Measurements from ENCODE around the gene GRK5. TPM values are rescaled to one million over a fixed set of nuclear protein-coding genes. Genes with fewer than 3 reads are reported as not detected.

GRK5 gene
- total RNA-seq, 1 experiment from 2014 or later = 58.2 TPM

DNA sequence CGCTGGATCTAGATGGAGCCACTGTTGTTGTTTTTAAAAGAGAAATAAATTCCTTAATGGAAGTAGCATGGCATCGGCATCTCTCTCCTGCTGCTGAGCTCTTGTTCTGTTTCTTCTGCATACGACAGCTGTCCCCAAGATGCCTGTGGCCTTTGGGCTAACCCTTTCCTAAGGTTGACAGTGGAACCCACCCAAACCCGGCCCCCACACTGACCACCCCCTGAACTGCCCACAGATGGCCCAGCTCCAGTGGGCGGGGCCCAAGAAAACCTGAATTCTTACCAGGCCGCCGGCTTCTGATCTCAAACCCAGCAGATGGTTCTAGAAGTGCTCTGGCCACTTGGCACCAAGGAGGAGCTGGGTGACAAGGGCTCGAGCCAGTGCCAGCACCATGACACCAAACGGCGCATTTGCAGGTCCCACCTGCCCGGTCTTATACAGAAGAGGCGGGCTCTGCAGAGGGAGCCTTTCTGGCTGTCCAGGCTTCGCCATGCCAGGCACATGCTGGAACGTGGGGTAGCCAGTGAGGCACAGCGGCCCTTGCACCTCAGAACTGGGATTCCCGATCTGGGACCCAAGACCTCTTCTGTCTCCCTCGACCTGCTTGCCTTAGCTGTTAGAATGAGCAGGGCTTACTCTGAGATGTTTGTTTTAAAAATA is 252.4 kb downstream of the GRK5 start:
- ChIA-PET POLR2A (ENCODE audit: low non-redundant PET) (no interaction called here), CTCF (no interaction called here)
- Histone ChIP-seq H3K27ac (ENCODE audit: low read depth, low read length, poor library complexity, severe bottlenecking) (no peak overlapping the region), H3K27me3 (replicated peaks; ENCODE audit: insufficient read depth, low read depth, low read length, poor library complexity) (no peaks in the 10 kb centered on the region), H3K36me3 (ENCODE audit: insufficient read depth, low read length, poor library complexity, severe bottlenecking) (peaks cover 3% of the 10 kb centered on the region), H3K9me3 (ENCODE audit: low read depth, low read length, poor library complexity, severe bottlenecking) (no peaks in the 10 kb centered on the region), H3K4me3 (ENCODE audit: low read depth, low read length, poor library complexity, severe bottlenecking) (no peak overlapping the region), H3K4me1 (ENCODE audit: insufficient read depth, low read length, poor library complexity, severe bottlenecking) (no peaks in the 10 kb centered on the region)
- BruUV-seq (replicated peaks) = no TSS peak
- TF ChIP-seq, protein P1, sequence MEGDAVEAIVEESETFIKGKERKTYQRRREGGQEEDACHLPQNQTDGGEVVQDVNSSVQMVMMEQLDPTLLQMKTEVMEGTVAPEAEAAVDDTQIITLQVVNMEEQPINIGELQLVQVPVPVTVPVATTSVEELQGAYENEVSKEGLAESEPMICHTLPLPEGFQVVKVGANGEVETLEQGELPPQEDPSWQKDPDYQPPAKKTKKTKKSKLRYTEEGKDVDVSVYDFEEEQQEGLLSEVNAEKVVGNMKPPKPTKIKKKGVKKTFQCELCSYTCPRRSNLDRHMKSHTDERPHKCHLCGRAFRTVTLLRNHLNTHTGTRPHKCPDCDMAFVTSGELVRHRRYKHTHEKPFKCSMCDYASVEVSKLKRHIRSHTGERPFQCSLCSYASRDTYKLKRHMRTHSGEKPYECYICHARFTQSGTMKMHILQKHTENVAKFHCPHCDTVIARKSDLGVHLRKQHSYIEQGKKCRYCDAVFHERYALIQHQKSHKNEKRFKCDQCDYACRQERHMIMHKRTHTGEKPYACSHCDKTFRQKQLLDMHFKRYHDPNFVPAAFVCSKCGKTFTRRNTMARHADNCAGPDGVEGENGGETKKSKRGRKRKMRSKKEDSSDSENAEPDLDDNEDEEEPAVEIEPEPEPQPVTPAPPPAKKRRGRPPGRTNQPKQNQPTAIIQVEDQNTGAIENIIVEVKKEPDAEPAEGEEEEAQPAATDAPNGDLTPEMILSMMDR (conservative IDR thresholded peaks at IDR 0.05; ENCODE audit: low read depth, low read length) = no peak
- no peak for TF ChIP-seq EZH2 (IDR thresholded peaks at IDR 0.05; ENCODE audit: borderline replicate concordance, low read depth, low read length, poor library complexity, severe bottlenecking)
- intact Hi-C loops (cut with micrococcal nuclease; ENCODE audit: unreplicated experiment) = no loop called here
- DNase-seq (ENCODE audit: low spot score) = no peak

DNA sequence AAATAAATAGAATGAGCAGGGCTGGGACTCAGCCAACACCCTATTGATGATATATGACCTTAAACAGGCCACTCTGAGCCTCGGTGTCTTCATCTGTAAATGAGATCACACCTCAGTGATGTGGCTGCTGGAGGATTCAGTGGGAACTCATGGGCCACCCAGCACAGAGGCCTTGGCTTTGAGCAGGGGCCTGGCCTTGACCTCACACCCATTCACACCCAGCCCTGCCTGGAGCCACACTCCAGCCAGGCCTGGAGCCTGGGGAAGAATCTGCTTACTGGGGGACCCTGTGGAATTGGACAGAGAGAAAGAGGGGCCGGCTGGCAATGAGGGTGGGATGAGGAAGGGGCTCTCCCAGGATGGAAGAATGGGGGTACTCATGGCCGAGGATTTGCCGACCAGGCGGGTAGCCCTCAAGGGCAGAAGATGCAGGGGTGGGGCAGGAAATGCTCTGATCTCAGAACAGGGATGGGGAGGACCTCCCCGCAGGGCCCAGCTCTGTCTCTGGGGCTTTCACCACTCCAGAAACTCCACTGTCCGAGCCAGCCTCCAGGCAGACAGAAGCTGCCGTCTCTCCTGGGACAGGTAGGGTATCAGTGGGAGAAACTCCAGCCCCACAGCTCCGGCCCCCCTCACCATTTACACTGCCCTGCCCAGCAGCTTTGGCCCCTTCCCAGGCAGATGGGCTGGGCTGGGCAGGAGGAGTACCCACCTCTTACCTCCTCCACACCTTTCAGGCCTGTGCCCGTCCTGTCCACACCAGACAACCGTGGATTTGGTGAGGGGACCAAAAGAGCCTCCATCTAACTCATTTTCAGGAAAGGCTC is 253.2 kb downstream of the GRK5 start:
- no peak overlapping the region for H3K4me3 ChIP-seq (ENCODE audit: low read depth, low read length, poor library complexity, severe bottlenecking)
- no peak for DNase-seq (ENCODE audit: low spot score)
- peaks cover 2% of the 10 kb centered on the region for H3K36me3 ChIP-seq (ENCODE audit: insufficient read depth, low read length, poor library complexity, severe bottlenecking)
- no peaks in the 10 kb centered on the region for H3K4me1 ChIP-seq (ENCODE audit: insufficient read depth, low read length, poor library complexity, severe bottlenecking)
- no peaks in the 10 kb centered on the region for H3K9me3 ChIP-seq (ENCODE audit: low read depth, low read length, poor library complexity, severe bottlenecking)
- no peak for TF ChIP-seq EZH2 (IDR thresholded peaks at IDR 0.05; ENCODE audit: borderline replicate concordance, low read depth, low read length, poor library complexity, severe bottlenecking)
- TF ChIP-seq, protein P1 (conservative IDR thresholded peaks at IDR 0.05; ENCODE audit: low read depth, low read length) = no peak
- intact Hi-C loops (cut with micrococcal nuclease; ENCODE audit: unreplicated experiment) = no loop called here
- ChIA-PET CTCF (no interaction called here), POLR2A (ENCODE audit: low non-redundant PET) (no interaction called here)
- H3K27ac ChIP-seq (ENCODE audit: low read depth, low read length, poor library complexity, severe bottlenecking) = no peak overlapping the region
- H3K27me3 ChIP-seq (replicated peaks; ENCODE audit: insufficient read depth, low read depth, low read length, poor library complexity) = no peaks in the 10 kb centered on the region
- BruUV-seq (replicated peaks) = no TSS peak

DNA sequence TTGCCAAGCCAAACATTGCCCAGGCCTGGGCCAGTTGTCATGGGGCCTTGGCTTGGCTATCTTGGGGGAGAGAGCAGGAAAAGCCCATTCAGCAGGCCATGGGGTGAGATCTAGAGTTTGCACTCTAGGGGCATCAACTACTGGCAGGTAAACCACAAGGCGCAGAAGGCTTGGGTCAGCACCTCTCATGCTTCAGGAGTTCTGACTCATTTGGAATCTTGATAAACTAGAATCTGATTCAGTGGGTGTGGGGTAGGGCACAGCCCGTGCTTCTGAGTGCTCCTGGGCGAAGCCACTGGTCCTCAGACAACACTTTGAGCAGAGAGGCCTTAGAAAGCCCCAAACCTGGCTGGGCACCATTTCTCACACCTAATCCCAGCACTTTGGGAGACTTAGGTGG is 254.0 kb downstream of the GRK5 start:
- no TSS peak for BruUV-seq (replicated peaks)

More for the DNA sequence above, 254.0 kb downstream of the GRK5 start:
- Histone ChIP-seq H3K9me3 (ENCODE audit: low read depth, low read length, poor library complexity, severe bottlenecking) (no peaks in the 10 kb centered on the region), H3K27me3 (replicated peaks; ENCODE audit: insufficient read depth, low read depth, low read length, poor library complexity) (no peaks in the 10 kb centered on the region), H3K27ac (ENCODE audit: low read depth, low read length, poor library complexity, severe bottlenecking) (no peak overlapping the region), H3K4me3 (ENCODE audit: low read depth, low read length, poor library complexity, severe bottlenecking) (no peak overlapping the region), H3K36me3 (ENCODE audit: insufficient read depth, low read length, poor library complexity, severe bottlenecking) (no peaks in the 10 kb centered on the region), H3K4me1 (ENCODE audit: insufficient read depth, low read length, poor library complexity, severe bottlenecking) (no peaks in the 10 kb centered on the region)
- CTCF ChIA-PET = no interaction called here
- DNase-seq (ENCODE audit: low spot score) = no peak
- TF ChIP-seq, protein P1 (conservative IDR thresholded peaks at IDR 0.05; ENCODE audit: low read depth, low read length) = no peak
- no peak for TF ChIP-seq EZH2 (IDR thresholded peaks at IDR 0.05; ENCODE audit: borderline replicate concordance, low read depth, low read length, poor library complexity, severe bottlenecking)
- POLR2A ChIA-PET (ENCODE audit: low non-redundant PET) = no interaction called here
- intact Hi-C loops (cut with micrococcal nuclease; ENCODE audit: unreplicated experiment) = no loop called here
